ENCODE data around the gene ERO1B. TPM values are rescaled to one million over a fixed set of nuclear protein-coding genes. Genes with fewer than 3 reads are reported as not detected.

ERO1B gene
- total and polyA plus RNA-seq, 2 of the 4 experiments (the other 2 are of a cell fraction) = 0.54 to 0.60 TPM

DNA sequence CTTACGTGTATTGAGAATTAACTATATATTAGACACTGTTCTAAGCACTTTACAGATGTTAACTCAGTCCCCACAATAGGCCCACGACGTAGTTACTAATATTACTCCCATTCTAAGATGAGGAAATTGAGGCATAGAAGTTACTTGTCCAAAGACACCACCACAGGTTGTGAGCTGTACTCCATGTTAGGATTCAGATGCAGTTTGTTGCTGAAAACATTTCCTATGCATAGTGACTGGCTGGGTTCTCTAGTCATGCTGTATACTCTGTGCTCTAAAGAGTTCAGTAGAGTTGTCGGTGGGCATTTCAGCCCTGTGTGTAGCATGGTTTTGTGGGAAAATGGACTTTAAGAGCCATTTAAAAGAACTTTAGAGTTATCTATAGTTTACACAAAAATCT lies 74.2 kb downstream of the ERO1B start:
- peaks cover 5% of the 10 kb centered on the region; the same call in 1 of the 2 replicates for H3K9me1 ChIP-seq (ENCODE audit: insufficient read depth, low read length)
- H3K23ac ChIP-seq (ENCODE audit: low read depth, low read length) = no peak overlapping the region
- BruUV-seq (replicated peaks) = no TSS peak
- DNase-seq = no peak
- H3K9ac ChIP-seq (ENCODE audit: low read depth, low read length) = no peak overlapping the region
- no peak overlapping the region for H4K91ac ChIP-seq (ENCODE audit: insufficient read depth, low read depth, low read length)
- H2AK9ac ChIP-seq (replicated peaks; ENCODE audit: low read depth, low read length, poor library complexity) = no peak overlapping the region
- no peak overlapping the region for H3K27ac ChIP-seq (ENCODE audit: insufficient read depth, low read length)
- H2AFZ ChIP-seq (replicated peaks; ENCODE audit: low read length, poor library complexity) = no peak overlapping the region
- H3K79me1 ChIP-seq (ENCODE audit: low read depth in 1 of 2, low read length in 2 of 2) = no peaks in the 10 kb centered on the region; a peak in 1 of 4 replicates
- H2AK5ac ChIP-seq (ENCODE audit: low read depth, low read length) = no peak overlapping the region
- no peak overlapping the region for H2BK20ac ChIP-seq (ENCODE audit: low read depth, low read length)
- no peak overlapping the region for H4K5ac ChIP-seq (ENCODE audit: low read depth, low read length)
- dilution Hi-C loops (cut with HindIII; ENCODE audit: low sequenced_read_pairs, unreplicated experiment) (no loop called here), intact Hi-C loops (cut with micrococcal nuclease) (no loop called here), in situ Hi-C loops (cut with MboI; ENCODE audit: low sequenced_read_pairs) (no loop called here)
- no CpG with 5 or more reads among the region's 4 CpGs for WGBS, 2 experiments (ENCODE audit: extremely low coverage in 2 of 2, insufficient read length in 1 of 2)
- no peaks in the 10 kb centered on the region for H3K27me3 ChIP-seq (ENCODE audit: control insufficient read depth, insufficient read depth, low read length)
- H3K18ac ChIP-seq (ENCODE audit: low read depth, low read length) = no peak overlapping the region
- no peak overlapping the region for H3K56ac ChIP-seq (ENCODE audit: extremely low read depth, insufficient read depth, low read length)
- H3K9me3 ChIP-seq (ENCODE audit: control insufficient read depth, insufficient read depth, low read length) = no peaks in the 10 kb centered on the region
- peaks cover 4% of the 10 kb centered on the region; the same call in 1 of the 2 replicates for H3K36me3 ChIP-seq (ENCODE audit: control insufficient read depth, insufficient read depth, low read length)
- H2BK120ac ChIP-seq (ENCODE audit: low read depth, low read length) = no peak overlapping the region
- no peak overlapping the region for H2BK5ac ChIP-seq (ENCODE audit: low read depth, low read length, poor library complexity, severe bottlenecking)
- H3K4me2 ChIP-seq (ENCODE audit: low read depth, low read length) = no peak overlapping the region
- no peak for ATAC-seq (ENCODE audit: low read depth)
- H3K4me1 ChIP-seq (ENCODE audit: control insufficient read depth, insufficient read depth, low read length) = no peaks in the 10 kb centered on the region
- H4K8ac ChIP-seq (ENCODE audit: low read depth in 2 of 2, low read length in 2 of 2) = no peak overlapping the region
- H2BK15ac ChIP-seq (ENCODE audit: low read depth, low read length) = no peak overlapping the region
- no peak overlapping the region for H3K14ac ChIP-seq (replicated peaks; ENCODE audit: low read depth, low read length)
- no peak overlapping the region for H3K4me3 ChIP-seq (ENCODE audit: insufficient read depth, low read depth, low read length)
- POLR2A ChIA-PET (ENCODE audit: unreplicated experiment) = no interaction called here
- CTCF ChIA-PET = no interaction called here
- H4K20me1 ChIP-seq (ENCODE audit: insufficient read depth, low read length) = no peaks in the 10 kb centered on the region
- H3K4ac ChIP-seq (ENCODE audit: low read depth, low read length) = no peak overlapping the region
- TF ChIP-seq MXI1 (IDR thresholded peaks at IDR 0.05; ENCODE audit: borderline replicate concordance, low read depth, low read length) = no peak
- TF ChIP-seq FOS (IDR thresholded peaks at IDR 0.05; ENCODE audit: low read depth, low read length) = no peak
- TF ChIP-seq CEBPB (IDR thresholded peaks at IDR 0.05; ENCODE audit: low read depth, low read length) = no peak
- TF ChIP-seq SMC3 (IDR thresholded peaks at IDR 0.05; ENCODE audit: low read depth, low read length) = no peak
- no peak for TF ChIP-seq RCOR1 (IDR thresholded peaks at IDR 0.05; ENCODE audit: insufficient replicate concordance, low read length)
- no peak for TF ChIP-seq MAZ (IDR thresholded peaks at IDR 0.05; ENCODE audit: borderline replicate concordance, low read depth, low read length)
- TF ChIP-seq CHD1 (IDR thresholded peaks at IDR 0.05; ENCODE audit: low read depth, low read length) = no peak
- TF ChIP-seq, protein P1, sequence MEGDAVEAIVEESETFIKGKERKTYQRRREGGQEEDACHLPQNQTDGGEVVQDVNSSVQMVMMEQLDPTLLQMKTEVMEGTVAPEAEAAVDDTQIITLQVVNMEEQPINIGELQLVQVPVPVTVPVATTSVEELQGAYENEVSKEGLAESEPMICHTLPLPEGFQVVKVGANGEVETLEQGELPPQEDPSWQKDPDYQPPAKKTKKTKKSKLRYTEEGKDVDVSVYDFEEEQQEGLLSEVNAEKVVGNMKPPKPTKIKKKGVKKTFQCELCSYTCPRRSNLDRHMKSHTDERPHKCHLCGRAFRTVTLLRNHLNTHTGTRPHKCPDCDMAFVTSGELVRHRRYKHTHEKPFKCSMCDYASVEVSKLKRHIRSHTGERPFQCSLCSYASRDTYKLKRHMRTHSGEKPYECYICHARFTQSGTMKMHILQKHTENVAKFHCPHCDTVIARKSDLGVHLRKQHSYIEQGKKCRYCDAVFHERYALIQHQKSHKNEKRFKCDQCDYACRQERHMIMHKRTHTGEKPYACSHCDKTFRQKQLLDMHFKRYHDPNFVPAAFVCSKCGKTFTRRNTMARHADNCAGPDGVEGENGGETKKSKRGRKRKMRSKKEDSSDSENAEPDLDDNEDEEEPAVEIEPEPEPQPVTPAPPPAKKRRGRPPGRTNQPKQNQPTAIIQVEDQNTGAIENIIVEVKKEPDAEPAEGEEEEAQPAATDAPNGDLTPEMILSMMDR (conservative IDR thresholded peaks at IDR 0.05; ENCODE audit: low read depth, low read length) = no peak
- TF ChIP-seq MAFK (IDR thresholded peaks at IDR 0.05; ENCODE audit: low read depth, low read length) = no peak
- TF ChIP-seq, protein P2, sequence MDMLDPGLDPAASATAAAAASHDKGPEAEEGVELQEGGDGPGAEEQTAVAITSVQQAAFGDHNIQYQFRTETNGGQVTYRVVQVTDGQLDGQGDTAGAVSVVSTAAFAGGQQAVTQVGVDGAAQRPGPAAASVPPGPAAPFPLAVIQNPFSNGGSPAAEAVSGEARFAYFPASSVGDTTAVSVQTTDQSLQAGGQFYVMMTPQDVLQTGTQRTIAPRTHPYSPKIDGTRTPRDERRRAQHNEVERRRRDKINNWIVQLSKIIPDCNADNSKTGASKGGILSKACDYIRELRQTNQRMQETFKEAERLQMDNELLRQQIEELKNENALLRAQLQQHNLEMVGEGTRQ (IDR thresholded peaks at IDR 0.05; ENCODE audit: low read depth, low read length) = no peak
- TF ChIP-seq NFE2L2 (IDR thresholded peaks at IDR 0.05; ENCODE audit: low read depth, low read length) = no peak
- TF ChIP-seq RFX5 (IDR thresholded peaks at IDR 0.05; ENCODE audit: low read depth, low read length) = no peak
- no peak for TF ChIP-seq RAD21 (IDR thresholded peaks at IDR 0.05; ENCODE audit: low read length)
- no peak for TF ChIP-seq BHLHE40 (IDR thresholded peaks at IDR 0.05; ENCODE audit: low read depth, low read length)
- TF ChIP-seq, protein P3, sequence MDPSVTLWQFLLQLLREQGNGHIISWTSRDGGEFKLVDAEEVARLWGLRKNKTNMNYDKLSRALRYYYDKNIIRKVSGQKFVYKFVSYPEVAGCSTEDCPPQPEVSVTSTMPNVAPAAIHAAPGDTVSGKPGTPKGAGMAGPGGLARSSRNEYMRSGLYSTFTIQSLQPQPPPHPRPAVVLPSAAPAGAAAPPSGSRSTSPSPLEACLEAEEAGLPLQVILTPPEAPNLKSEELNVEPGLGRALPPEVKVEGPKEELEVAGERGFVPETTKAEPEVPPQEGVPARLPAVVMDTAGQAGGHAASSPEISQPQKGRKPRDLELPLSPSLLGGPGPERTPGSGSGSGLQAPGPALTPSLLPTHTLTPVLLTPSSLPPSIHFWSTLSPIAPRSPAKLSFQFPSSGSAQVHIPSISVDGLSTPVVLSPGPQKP (IDR thresholded peaks at IDR 0.05; ENCODE audit: borderline replicate concordance, low read depth, low read length) = no peak
- no peak for TF ChIP-seq POLR2A (IDR thresholded peaks at IDR 0.05; ENCODE audit: low read depth, low read length)
